Vagina (tissue), 2 donors: ENCODE data around the gene MYO1H.

Source experiments
- CTCF ChIP-seq, 3 experiments: fragments of 450-650 bp in 2 of 3; fragments of 200-600 bp in 1 of 3; sonication (generic) in 1 of 3; IDR thresholded peaks; one replicate each; pipeline ENCODE4 v1.5.1; 2017 to 2019; ENCODE audit warnings: antibody characterized with exemption in 3 of 3, mild to moderate bottlenecking in 2 of 3, moderate library complexity in 2 of 3
- POLR2AphosphoS5 ChIP-seq, 2 donors: sonication (generic); formaldehyde crosslinking; IDR thresholded peaks; one replicate each; pipeline ENCODE4 v1.9.0; 2017; ENCODE audit warnings: antibody characterized with exemption in 2 of 2, mild to moderate bottlenecking in 2 of 2, low read depth in 1 of 2; ENCODE audit not compliant: insufficient read depth in 1 of 2

GRCh38 chr12:109443794-109444193 is 96.1 kb downstream of the MYO1H start:
- TF ChIP-seq POLR2AphosphoS5 (IDR thresholded peaks at IDR 0.05; ENCODE audit: insufficient read depth in 1 of 2, low read depth in 1 of 2) = no peak
- TF ChIP-seq CTCF (IDR thresholded peaks at IDR 0.05) = no peak
